ENCODE data around the gene BACH2. TPM values are rescaled to one million over a fixed set of nuclear protein-coding genes. Genes with fewer than 3 reads are reported as not detected.

Gene BACH2
- total RNA-seq, 1 donor from 2014 or later = 3.9 TPM

DNA sequence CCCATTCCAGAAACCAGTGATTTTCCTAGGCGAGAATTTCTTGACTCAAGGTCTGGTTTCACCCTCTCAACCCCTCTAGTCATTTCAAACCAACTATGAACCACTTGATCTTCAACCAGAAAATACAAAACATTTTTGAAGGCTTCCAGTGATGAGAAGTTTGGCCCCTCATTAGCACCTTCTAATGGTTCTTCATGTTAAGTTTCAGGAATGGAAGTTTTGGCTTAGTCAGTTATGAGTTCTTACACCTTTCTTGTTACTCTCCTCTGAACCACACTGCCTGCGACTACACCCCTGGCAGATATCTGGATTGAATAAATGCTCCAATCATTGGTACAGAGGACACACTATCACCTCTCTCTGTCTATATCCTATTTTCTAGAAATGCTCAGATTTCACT is 335.2 kb downstream of the BACH2 start:
- TF ChIP-seq, protein P1, sequence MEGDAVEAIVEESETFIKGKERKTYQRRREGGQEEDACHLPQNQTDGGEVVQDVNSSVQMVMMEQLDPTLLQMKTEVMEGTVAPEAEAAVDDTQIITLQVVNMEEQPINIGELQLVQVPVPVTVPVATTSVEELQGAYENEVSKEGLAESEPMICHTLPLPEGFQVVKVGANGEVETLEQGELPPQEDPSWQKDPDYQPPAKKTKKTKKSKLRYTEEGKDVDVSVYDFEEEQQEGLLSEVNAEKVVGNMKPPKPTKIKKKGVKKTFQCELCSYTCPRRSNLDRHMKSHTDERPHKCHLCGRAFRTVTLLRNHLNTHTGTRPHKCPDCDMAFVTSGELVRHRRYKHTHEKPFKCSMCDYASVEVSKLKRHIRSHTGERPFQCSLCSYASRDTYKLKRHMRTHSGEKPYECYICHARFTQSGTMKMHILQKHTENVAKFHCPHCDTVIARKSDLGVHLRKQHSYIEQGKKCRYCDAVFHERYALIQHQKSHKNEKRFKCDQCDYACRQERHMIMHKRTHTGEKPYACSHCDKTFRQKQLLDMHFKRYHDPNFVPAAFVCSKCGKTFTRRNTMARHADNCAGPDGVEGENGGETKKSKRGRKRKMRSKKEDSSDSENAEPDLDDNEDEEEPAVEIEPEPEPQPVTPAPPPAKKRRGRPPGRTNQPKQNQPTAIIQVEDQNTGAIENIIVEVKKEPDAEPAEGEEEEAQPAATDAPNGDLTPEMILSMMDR (IDR thresholded peaks at IDR 0.05) = no peak
- TF ChIP-seq EZH2 (IDR thresholded peaks at IDR 0.05) (no peak), EZH2phosphoT487 (IDR thresholded peaks at IDR 0.05) (no peak)

GRCh38 chr6:89959883-89960282 is 336.8 kb downstream of the BACH2 start:
- Histone ChIP-seq H3K9me3 (ENCODE audit: low read depth) (no peaks in the 10 kb centered on the region), H3F3A (ENCODE audit: low read depth) (no peaks in the 10 kb centered on the region), H3K4me1 (no peaks in the 10 kb centered on the region), H3K79me2 (ENCODE audit: low read depth) (no peaks in the 10 kb centered on the region), H3K4me2 (no peak overlapping the region), H3K36me3 (no peaks in the 10 kb centered on the region), H4K20me1 (ENCODE audit: low read depth) (no peaks in the 10 kb centered on the region), H2AFZ (replicated peaks) (no peak overlapping the region), H3K9ac (no peak overlapping the region), H3K27ac (no peak overlapping the region), H3K4me3 (no peak overlapping the region), H3K27me3 (no peaks in the 10 kb centered on the region)
- TF ChIP-seq EZH2 (IDR thresholded peaks at IDR 0.05) (no peak), EZH2phosphoT487 (IDR thresholded peaks at IDR 0.05) (no peak)
- TF ChIP-seq, protein P1 (IDR thresholded peaks at IDR 0.05) = no peak
- H3K4me3 Mint-ChIP-seq = no peak overlapping the region
- no peak overlapping the region for H3K27ac Mint-ChIP-seq
- H3K4me1 Mint-ChIP-seq = peaks cover 25% of the 10 kb centered on the region
- H3K36me3 Mint-ChIP-seq = peaks cover 2% of the 10 kb centered on the region
- H3K9me3 Mint-ChIP-seq = no peaks in the 10 kb centered on the region
- H3K27me3 Mint-ChIP-seq (ENCODE audit: insufficient read depth, low read depth) = peaks cover 4% of the 10 kb centered on the region
- DNase-seq (ENCODE audit: low spot score) = no peak

More for the DNA sequence above, 335.2 kb downstream of the BACH2 start:
- Histone ChIP-seq H3K79me2 (ENCODE audit: low read depth) (no peaks in the 10 kb centered on the region), H4K20me1 (ENCODE audit: low read depth) (no peaks in the 10 kb centered on the region), H3K9ac (no peak overlapping the region), H3K4me2 (no peak overlapping the region), H2AFZ (replicated peaks) (no peak overlapping the region), H3K4me1 (no peaks in the 10 kb centered on the region), H3K4me3 (no peak overlapping the region), H3K9me3 (ENCODE audit: low read depth) (no peaks in the 10 kb centered on the region), H3F3A (ENCODE audit: low read depth) (no peaks in the 10 kb centered on the region), H3K36me3 (no peaks in the 10 kb centered on the region), H3K27ac (no peak overlapping the region), H3K27me3 (no peaks in the 10 kb centered on the region)
- no peak for DNase-seq (ENCODE audit: low spot score)
- Mint-ChIP-seq H3K36me3 (no peaks in the 10 kb centered on the region), H3K9me3 (no peaks in the 10 kb centered on the region), H3K4me3 (no peak overlapping the region), H3K27me3 (ENCODE audit: insufficient read depth, low read depth) (peaks cover 4% of the 10 kb centered on the region), H3K4me1 (peaks cover 21% of the 10 kb centered on the region), H3K27ac (no peak overlapping the region)

DNA sequence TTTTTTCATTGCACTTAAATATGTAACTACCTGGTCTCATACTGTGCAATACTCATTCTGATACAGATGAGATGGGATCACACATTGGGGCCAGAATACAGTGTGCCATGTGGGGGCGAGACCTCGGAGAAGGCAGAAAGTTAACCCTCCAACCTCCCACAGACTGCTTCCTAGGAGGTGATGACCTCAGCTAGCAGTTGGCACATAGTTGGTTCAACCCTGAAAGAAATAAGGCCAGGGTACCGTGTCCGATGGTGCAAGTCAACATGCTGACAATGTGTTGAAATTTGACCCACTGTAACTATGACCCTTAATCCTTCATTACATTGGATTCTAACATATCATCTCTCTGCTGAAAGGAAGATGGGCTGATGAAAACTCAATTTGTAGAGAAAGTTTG is 340.5 kb downstream of the BACH2 start:
- Mint-ChIP-seq H3K9me3 (no peaks in the 10 kb centered on the region), H3K27ac (no peak overlapping the region), H3K36me3 (peaks cover 6% of the 10 kb centered on the region), H3K4me3 (no peak overlapping the region), H3K4me1 (peaks cover 55% of the 10 kb centered on the region), H3K27me3 (ENCODE audit: insufficient read depth, low read depth) (peaks cover 7% of the 10 kb centered on the region)
- H3K27ac ChIP-seq = no peak overlapping the region
- H3K4me1 ChIP-seq = peaks cover 15% of the 10 kb centered on the region
- DNase-seq (ENCODE audit: low spot score) = no peak
- no peaks in the 10 kb centered on the region for H4K20me1 ChIP-seq (ENCODE audit: low read depth)
- H3F3A ChIP-seq (ENCODE audit: low read depth) = peaks cover 11% of the 10 kb centered on the region
- no peaks in the 10 kb centered on the region for H3K27me3 ChIP-seq
- H2AFZ ChIP-seq (replicated peaks) = no peak overlapping the region
- H3K4me3 ChIP-seq = no peak overlapping the region
- H3K79me2 ChIP-seq (ENCODE audit: low read depth) = no peaks in the 10 kb centered on the region
- TF ChIP-seq EZH2phosphoT487 (IDR thresholded peaks at IDR 0.05) (no peak), EZH2 (IDR thresholded peaks at IDR 0.05) (no peak)
- TF ChIP-seq, protein P1 (IDR thresholded peaks at IDR 0.05) = no peak
- H3K9me3 ChIP-seq (ENCODE audit: low read depth) = no peaks in the 10 kb centered on the region
- H3K9ac ChIP-seq = no peak overlapping the region
- no peaks in the 10 kb centered on the region for H3K36me3 ChIP-seq
- H3K4me2 ChIP-seq = no peak overlapping the region

Data from neural progenitor cell (in vitro differentiated cells).